Measurements from ENCODE around the gene TIMD4. TPM values are rescaled to one million over a fixed set of nuclear protein-coding genes. Genes with fewer than 3 reads are reported as not detected.

The TIMD4 gene
- total RNA-seq, 2 donors from 2014 or later = 1.2 to 7.5 TPM

GRCh38 chr5:156914371-156914737 lies 48.7 kb downstream of the TIMD4 start:
- DNase-seq (ENCODE audit: low spot score) = no peak
- WGBS = 80% methylated on average over 2 of the region's 2 CpGs
- H3K9me3 ChIP-seq = no peaks in the 10 kb centered on the region
- TF ChIP-seq, protein P1, sequence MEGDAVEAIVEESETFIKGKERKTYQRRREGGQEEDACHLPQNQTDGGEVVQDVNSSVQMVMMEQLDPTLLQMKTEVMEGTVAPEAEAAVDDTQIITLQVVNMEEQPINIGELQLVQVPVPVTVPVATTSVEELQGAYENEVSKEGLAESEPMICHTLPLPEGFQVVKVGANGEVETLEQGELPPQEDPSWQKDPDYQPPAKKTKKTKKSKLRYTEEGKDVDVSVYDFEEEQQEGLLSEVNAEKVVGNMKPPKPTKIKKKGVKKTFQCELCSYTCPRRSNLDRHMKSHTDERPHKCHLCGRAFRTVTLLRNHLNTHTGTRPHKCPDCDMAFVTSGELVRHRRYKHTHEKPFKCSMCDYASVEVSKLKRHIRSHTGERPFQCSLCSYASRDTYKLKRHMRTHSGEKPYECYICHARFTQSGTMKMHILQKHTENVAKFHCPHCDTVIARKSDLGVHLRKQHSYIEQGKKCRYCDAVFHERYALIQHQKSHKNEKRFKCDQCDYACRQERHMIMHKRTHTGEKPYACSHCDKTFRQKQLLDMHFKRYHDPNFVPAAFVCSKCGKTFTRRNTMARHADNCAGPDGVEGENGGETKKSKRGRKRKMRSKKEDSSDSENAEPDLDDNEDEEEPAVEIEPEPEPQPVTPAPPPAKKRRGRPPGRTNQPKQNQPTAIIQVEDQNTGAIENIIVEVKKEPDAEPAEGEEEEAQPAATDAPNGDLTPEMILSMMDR (IDR thresholded peaks at IDR 0.05) = no peak
- TF ChIP-seq POLR2AphosphoS5 (IDR thresholded peaks at IDR 0.05) (no peak), POLR2A (IDR thresholded peaks at IDR 0.05) (no peak)
- intact Hi-C loops (cut with DNase I) = no loop called here
- H3K27me3 ChIP-seq (replicated peaks; ENCODE audit: insufficient read depth) = no peaks in the 10 kb centered on the region
- no peaks in the 10 kb centered on the region for H3K4me1 ChIP-seq (replicated peaks)
- H3K36me3 ChIP-seq = no peaks in the 10 kb centered on the region
- H3K4me3 ChIP-seq = no peak overlapping the region
- no peak overlapping the region for H3K27ac ChIP-seq

GRCh38 chr5:156913719-156914370 lies 49.2 kb downstream of the TIMD4 start:
- no peaks in the 10 kb centered on the region for H3K27me3 ChIP-seq (replicated peaks; ENCODE audit: insufficient read depth)
- no peak overlapping the region for H3K27ac ChIP-seq
- DNase-seq (ENCODE audit: low spot score) = no peak
- TF ChIP-seq POLR2AphosphoS5 (IDR thresholded peaks at IDR 0.05) (no peak), POLR2A (IDR thresholded peaks at IDR 0.05) (no peak)
- TF ChIP-seq, protein P1 (IDR thresholded peaks at IDR 0.05) = no peak
- WGBS = 59% methylated on average over 5 of the region's 5 CpGs
- no peaks in the 10 kb centered on the region for H3K36me3 ChIP-seq
- no peaks in the 10 kb centered on the region for H3K9me3 ChIP-seq
- intact Hi-C loops (cut with DNase I) = no loop called here
- no peaks in the 10 kb centered on the region for H3K4me1 ChIP-seq (replicated peaks)
- H3K4me3 ChIP-seq = no peak overlapping the region

- no peaks in the 10 kb centered on the region for H3K4me1 ChIP-seq (replicated peaks)
- no peak overlapping the region for H3K27ac ChIP-seq
- DNase-seq (ENCODE audit: low spot score) = no peak
- H3K4me3 ChIP-seq = no peak overlapping the region
- 94% methylated on average over 3 of the region's 3 CpGs for WGBS
- intact Hi-C loops (cut with DNase I) = no loop called here
- no peaks in the 10 kb centered on the region for H3K9me3 ChIP-seq
- H3K36me3 ChIP-seq = no peaks in the 10 kb centered on the region
- no peak for TF ChIP-seq POLR2AphosphoS5 (IDR thresholded peaks at IDR 0.05)
- no peak for TF ChIP-seq POLR2A (IDR thresholded peaks at IDR 0.05)
- TF ChIP-seq, protein P1 (IDR thresholded peaks at IDR 0.05) = no peak
- no peaks in the 10 kb centered on the region for H3K27me3 ChIP-seq (replicated peaks; ENCODE audit: insufficient read depth)
These were observed 49.7 kb downstream of the TIMD4 start for GRCh38 chr5:156913355-156913718.

DNA sequence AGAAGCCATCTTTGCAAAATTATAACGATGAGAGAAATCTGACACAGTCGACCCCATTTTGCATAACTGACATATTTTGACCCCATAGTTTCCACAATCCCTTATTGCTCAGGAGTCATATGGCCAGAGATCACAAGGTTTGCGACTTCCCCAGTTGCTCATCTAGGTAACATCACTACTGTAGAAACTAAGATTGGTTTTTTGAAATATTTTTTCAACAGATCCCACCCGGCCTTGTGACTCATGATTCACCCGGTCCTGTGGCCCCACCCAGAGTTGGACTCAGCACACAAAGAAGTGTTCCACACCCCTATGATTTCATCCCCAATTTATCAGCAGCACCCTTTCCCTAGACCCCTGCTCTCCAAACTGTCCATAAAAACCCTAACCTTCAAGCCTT lies 50.2 kb downstream of the TIMD4 start:
- no peaks in the 10 kb centered on the region for H3K27me3 ChIP-seq (replicated peaks; ENCODE audit: insufficient read depth)
- intact Hi-C loops (cut with DNase I) = no loop called here
- no peaks in the 10 kb centered on the region for H3K4me1 ChIP-seq (replicated peaks)
- no peak for TF ChIP-seq POLR2AphosphoS5 (IDR thresholded peaks at IDR 0.05)
- TF ChIP-seq POLR2A (IDR thresholded peaks at IDR 0.05) = no peak
- TF ChIP-seq, protein P1 (IDR thresholded peaks at IDR 0.05) = no peak
- WGBS = 88% methylated on average over 5 of the region's 5 CpGs
- H3K9me3 ChIP-seq = no peaks in the 10 kb centered on the region
- no peak overlapping the region for H3K4me3 ChIP-seq
- H3K27ac ChIP-seq = no peak overlapping the region
- DNase-seq (ENCODE audit: low spot score) = no peak
- no peaks in the 10 kb centered on the region for H3K36me3 ChIP-seq

- 96% methylated on average over 6 of the region's 6 CpGs for WGBS
- Histone ChIP-seq H3K9me3 (no peaks in the 10 kb centered on the region), H3K27ac (no peak overlapping the region), H3K4me3 (no peak overlapping the region), H3K27me3 (replicated peaks; ENCODE audit: insufficient read depth) (no peaks in the 10 kb centered on the region), H3K36me3 (no peaks in the 10 kb centered on the region), H3K4me1 (replicated peaks) (no peaks in the 10 kb centered on the region)
- TF ChIP-seq, protein P1 (IDR thresholded peaks at IDR 0.05) = no peak
- TF ChIP-seq POLR2A (IDR thresholded peaks at IDR 0.05) (no peak), POLR2AphosphoS5 (IDR thresholded peaks at IDR 0.05) (no peak)
- intact Hi-C loops (cut with DNase I) = no loop called here
- DNase-seq (ENCODE audit: low spot score) = no peak
These were observed 53.8 kb downstream of the TIMD4 start for GRCh38 chr5:156909180-156909579.

All from prostate gland (tissue), 2 donors.